Ramos (cell line): ENCODE results near the gene PGC.

ENCODE experiments used
- in situ Hi-C: fragments of 300-500 bp; cut with MboI; formaldehyde crosslinking; loops from one replicate; pipeline ENCODE4 v1.14.3; 2022; ENCODE audit warnings: low sequenced_read_pairs; ENCODE audit not compliant: unreplicated experiment

PGC gene

DNA sequence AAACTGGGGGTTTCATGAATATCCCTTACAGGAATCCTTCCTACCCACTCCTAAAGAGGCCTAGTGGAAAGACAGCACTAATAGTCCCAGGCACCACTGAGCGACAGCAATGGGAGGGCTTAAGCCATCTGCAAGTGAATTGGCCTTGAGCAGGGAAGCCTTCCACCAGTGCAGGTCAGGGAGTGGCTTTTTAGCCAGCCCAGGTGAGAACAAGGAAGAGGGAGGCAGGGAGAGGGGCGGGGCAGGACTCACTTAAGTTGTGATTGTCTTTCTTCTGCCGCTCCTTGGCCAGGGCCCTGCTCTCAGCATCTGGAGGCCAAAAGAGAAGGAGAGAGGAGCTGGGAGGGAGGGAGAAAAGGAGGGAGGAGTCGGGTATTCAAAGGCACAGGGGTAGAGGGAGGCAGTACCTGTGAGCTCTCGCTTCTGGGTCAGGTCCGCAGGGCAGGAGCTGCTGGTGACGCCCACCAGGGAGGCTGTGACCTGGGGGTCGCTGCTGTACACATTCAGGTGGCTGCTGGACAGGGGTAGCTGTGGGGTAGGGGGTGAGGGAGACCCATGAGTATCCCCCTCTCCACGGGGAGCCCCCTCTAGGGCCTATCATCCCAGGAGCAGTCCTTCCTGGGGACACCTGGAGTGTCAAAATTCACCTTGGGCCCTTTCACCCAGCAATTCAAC lies 59.6 kb downstream of the PGC start:
- in situ Hi-C loops, result no loop called here
